Stimulated activated CD4-positive, alpha-beta T cell treated with anti-CD3 and anti-CD28 coated beads, Interleukin-2, amount 100 ng/mL, for 24 hours (primary cell): Measurements from ENCODE around the gene PRDM16.

Source experiments
- DNase-seq, 2 donors: peaks; one replicate each; pipeline ENCODE4 v3.0.0-alpha.2; 2020

The PRDM16 gene

GRCh38 chr1:3462356-3463012, 393.5 kb downstream of the PRDM16 start:
- DNase-seq, result no peak

- no peak for DNase-seq
These were observed 394.0 kb downstream of the PRDM16 start for GRCh38 chr1:3463013-3463385.

DNA sequence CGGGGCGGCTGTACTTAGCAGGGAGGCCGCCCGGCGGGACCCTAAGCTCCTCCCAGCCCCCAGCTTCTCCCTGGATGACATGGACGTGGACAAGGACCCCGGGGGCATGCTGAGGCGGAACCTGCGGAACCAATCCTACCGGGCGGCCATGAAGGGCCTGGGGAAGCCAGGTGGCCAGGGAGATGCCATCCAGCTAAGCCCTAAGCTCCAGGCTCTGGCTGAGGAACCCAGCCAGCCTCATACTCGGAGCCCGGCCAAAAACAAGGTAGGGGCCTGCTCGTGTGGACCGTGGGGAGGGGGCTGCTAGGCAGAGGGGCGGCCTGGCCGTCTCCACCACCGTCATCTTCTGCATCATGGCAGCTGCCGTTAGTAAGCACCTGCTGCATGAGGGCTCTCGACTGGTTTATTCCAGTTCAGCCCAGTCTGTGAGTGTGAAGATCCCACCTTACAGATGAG, 394.4 kb downstream of the PRDM16 start:
- DNase-seq, result no peak

DNA sequence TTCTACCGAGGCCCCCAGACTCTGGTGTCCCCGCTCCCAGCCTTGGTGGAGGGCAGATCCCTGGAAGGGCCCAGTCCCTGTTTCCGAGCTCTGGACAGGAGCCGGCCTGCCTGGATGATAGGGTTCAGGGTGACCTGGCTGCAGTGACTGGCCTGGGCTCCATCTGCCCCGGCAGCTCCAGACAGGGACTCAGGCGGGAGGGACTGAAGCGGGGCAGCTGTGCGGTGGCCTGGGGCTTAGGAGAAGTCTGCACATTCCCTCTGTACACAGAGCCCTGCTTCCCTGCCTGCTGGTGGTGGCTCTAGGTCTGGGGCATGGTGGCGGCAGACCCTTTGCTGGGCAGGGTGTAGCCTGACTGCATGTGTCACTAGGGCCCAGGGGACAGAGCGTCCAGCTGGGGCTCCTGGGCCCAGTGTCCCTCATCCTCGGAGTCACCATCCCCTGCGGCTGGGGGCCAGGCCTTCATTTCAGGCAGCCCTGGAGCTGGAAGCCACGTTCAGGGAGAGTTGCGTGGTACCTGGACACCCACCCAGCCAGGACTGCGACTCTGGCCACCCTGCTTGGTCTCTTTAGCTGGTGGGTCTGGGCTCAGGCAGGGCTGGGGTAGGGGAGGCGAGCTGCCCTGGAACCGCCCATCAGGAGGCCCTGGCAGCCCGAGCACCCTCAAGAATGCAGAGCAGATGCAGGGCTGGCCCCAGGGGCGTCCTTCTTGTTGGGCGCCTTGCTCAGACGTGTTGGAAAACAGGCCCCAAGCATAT, 395.1 kb downstream of the PRDM16 start:
- DNase-seq, result no peak

DNA sequence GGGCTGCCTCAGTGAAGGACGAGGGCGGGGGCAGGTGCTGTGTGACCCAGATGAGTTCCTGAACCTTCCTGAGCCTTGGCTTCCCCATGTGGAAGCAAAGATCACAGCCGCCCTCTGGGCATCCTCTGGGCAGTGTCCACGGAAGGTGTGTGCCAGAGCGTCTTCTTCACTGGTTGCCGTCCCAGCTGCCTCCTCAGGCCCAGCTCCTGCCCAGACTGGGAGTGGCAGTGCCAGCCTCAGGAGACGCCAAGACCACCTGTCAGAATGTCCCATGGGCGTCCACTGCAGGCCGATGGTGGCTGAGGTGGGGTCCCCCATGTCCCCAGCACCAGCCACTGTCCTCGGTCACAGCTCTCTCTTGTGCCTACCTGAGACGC, 395.6 kb downstream of the PRDM16 start:
- no peak for DNase-seq

DNA sequence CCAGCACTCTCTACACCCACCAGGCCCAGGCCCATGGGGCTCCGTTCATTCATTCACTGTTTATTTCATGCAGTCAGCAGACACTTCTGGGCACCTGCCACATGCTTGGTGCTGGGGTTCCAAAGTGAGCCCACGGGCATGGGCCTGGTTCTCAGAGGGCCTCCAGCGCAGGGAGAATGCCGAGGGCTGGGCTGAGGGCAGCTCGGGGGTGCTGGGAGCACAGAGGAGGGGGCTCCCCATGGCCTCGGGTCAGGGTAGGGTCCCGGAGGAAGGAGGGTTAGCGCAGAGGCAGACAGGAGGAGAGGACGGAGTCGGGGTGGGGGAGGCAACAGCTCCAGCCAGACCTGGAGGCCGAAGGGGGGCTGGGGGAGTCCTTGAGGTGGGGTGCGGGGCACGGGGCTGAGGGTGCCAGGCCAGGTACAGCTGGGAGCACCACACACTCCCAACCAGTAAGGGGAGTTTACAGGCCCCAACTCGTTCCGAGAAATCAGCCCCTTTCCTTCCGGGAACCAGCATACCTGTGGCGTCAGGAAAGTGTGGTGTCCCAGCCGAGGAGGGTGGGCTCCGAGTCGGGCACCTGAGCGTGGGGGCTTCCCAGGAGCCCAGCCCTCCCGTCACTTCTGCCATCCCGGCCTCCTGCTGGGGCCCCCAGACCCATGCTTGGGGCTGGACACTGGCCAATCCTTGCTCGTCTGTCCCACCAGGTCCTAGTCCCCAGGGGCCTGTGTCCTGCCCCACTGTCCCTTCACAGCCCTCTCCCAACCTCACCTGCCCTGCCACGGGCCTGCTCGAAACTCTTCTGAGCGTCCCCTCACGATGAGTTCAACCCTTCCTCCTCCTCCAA, 396.3 kb downstream of the PRDM16 start:
- no peak for DNase-seq

DNA sequence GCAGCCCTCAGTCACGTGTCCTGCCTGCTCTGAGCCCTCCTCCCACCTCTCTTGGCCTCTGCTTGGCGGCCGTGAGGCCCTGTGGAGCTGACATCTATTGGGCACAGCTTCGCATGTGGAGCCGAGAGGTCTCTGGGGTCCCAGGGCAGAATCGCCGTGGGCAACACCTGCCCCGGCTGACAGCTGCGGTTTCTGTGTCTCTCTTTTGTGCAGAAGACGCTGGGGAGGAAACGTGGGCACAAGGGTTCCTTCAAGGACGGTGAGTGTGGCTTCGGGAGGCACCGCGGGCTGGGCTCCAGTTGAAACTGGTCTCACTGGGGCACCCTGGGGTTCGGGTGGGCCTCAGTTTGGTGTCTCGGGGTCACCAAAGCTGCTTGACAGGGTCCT, 396.9 kb downstream of the PRDM16 start:
- no peak for DNase-seq

DNA sequence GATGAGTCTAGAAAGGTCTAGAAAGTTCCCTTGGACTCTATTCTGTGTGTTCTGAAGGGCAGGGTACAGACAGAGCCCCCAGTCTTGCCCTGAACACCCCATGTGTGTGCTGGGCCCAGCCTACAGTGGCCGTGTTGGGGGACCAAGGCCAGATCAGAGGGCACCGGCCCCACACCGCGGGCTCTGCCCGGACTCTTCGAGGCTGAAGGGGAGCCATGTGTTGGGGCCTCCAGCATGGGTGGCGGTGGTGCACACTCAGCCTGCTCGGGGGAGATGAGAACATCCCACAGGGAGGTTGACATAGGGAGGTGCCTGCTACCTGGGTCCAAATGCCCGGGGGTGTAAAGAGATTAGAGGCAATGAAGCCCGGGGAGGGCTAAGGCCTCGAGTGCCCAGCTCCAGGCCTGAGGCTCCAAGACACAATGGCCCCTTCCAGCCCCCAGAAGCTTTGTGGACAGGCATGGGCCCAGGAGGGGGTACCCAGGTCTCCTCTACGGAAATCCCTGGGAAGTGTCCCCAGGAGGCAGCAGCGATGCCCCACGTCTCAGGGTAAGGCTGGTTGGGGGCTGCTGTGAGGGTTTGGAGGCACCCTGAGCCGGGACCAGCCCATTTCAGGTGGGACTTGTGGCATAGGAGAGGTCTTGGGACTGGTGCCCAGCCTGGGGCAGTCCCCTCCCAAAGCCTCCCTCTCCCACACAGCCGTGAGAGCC, 397.5 kb downstream of the PRDM16 start:
- no peak for DNase-seq

DNA sequence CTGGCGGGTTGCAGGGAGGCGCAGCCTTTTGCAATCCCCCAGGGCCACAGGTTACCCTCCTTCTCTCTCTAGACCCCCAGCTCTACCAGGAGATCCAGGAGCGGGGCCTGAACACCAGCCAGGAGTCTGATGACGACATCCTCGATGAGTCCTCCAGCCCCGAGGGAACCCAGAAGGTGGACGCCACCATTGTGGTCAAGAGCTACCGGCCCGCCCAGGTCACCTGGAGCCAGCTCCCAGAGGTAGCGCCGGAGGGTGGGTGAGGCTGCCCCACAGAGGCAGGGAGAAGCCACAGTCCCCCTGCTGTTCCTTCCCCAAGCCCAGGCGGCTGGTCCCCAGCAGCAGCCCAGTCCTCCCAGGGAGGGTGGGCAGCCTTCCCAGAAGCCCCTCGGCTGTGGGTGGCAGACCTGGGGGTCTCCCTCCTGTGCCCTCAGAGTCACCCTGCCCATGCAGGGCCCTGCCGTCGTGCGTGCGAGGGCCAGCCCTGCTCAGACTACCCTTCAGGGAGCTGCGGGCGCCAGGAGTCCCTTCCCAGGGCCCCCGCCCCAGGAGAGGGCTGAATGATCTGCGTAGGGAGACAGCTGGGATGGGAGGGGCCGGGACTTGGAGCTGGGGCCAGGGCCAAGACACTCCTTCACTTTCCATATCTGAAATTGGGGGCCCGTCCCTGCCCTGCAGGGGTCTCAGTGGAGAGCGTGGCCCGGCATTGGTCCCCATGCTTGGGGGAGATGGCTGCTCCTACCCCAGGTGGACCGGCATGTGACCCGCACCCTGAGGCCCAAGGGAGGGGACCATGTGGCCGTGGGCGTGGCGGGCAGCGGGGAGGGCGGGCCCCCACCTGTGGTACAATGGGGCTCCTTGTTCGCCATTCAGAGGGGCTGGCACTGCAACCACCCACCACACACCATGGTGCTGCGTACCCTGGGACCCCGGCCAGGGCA, 398.4 kb downstream of the PRDM16 start:
- DNase-seq, result no peak

- DNase-seq, result no peak
These were observed 399.5 kb downstream of the PRDM16 start for GRCh38 chr1:3468236-3469103.

- no peak for DNase-seq
These were observed 400.3 kb downstream of the PRDM16 start for GRCh38 chr1:3469104-3469848.

DNA sequence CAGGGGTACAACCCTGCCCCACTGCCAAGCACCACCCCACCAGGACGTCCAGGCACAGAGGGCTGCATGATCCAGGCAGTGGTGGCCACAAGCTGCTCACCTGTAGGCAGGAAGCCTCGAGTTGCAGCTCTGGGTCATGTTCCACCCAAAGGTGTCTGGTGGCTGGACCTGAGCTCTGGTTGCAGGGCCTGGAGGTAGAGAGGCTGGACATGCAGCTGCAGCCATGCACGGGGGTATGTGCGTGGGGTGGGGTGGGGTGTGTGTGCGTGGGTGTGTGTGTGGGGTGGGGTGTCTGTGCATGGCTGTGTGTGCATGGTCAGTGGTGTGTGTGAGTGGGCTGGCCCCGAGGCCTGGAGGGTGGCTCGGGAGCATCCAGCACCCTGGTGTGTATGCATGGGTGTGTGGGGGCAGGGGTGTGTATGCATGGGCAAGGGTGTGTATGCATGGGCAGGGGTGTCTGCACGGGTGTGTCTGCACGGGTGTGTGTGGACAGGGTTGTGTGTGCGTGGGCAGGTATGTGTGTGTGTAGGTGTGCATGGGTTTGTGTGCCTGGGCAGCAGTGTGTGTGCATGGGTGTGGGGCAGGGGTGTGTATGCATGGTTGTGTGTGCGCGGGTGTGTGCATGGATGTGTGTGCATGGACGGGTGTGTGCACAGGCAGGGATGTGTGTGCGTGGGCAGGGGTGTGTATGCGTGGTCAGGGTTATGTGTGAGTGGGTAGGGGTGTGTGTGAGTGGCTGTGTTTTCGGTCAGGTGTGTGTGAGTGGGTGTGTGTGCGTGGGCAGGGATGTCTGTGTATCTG, 401.0 kb downstream of the PRDM16 start:
- DNase-seq, result no peak

DNA sequence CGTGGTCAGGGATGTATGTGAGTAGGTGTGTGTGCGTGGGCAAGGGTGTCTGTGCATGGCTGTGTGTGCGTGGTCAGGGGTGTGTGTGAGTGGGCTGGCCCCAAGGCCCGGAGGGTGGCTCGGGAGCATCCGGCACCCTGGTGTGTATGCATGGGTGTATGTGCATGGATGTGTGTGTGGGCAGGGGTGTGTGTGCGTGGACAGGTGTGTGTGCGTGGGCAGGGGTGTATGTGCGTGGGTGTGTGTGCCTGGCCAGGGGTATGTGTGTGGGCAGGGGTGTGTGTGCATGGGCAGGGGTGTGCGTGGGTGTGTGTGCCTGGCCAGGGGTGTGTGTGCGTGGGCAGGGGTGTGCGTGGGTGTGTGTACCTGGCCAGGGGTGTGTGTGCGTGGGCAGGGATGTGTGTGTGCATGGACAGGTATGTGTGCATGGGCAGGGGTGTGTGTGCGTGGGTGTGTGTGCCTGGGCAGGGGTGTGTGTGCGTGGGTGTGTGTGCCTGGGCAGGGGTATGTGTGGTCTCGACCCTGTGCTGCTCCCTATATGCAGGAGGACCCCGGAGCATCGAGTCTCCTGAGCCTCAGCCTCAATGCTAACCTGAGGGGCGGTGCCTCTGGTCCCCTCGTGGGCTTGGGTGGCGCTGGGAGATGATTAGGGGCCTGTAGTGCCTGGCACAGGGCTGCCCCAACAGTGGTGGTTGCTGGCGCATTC, 401.8 kb downstream of the PRDM16 start:
- DNase-seq, result no peak

- no peak for DNase-seq
These were observed 402.5 kb downstream of the PRDM16 start for GRCh38 chr1:3471356-3472087.

GRCh38 chr1:3472088-3472850, 403.3 kb downstream of the PRDM16 start:
- DNase-seq, result no peak

DNA sequence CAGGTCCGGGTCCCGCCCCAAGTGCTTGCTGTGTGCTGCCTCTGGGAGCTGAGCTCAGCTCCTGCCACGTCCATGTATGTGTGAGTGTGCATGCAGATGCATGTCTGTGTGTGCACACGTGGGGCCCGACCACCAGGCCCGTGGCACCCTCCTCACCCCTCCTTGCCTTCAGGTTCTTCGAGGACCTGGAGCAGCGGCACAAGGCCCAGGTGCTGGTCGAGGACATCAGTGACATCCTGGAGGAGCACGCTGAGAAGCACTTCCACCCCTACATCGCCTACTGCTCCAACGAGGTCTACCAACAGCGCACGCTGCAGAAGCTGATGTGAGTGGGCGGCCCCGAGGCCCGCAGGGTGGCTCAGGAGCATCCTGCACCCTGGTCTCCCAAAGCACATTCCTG, 403.9 kb downstream of the PRDM16 start:
- DNase-seq, result no peak

GRCh38 chr1:3473381-3473844, 404.4 kb downstream of the PRDM16 start:
- DNase-seq, result no peak
